GM12875 (cell line): Measurements from ENCODE around the gene CD244.

ENCODE experiments used
- H3K4me3 ChIP-seq: one replicate; pipeline ENCODE4 v1.5.1; 2011; ENCODE audit warnings: low read depth, low read length, control low read depth
- TF ChIP-seq, protein P1 (sequence below): IDR thresholded peaks from 2 replicates; pipeline ENCODE4 v1.5.1; 2011; ENCODE audit warnings: low read depth, mild to moderate bottlenecking, control low read depth, inconsistent platforms, low read length, moderate library complexity, borderline replicate concordance; ENCODE audit not compliant: insufficient read depth

CD244 gene

DNA sequence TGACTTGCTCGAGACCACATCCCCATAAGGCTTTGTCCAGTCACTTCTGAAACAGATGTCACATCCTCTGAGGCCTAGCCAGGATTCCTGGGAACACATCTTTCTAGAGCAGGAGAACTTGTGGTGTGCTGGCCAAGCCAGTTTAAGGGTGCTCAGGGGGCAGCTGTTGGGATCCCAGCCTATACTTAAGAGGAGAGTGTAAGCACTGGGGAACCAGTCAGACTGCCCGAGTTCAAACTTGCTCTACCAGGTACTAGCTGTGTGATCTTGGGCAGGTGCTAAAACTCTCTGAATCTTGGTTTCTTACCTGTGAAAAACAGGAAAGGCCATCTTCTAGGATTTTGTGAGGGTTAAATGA, 82.3 kb downstream of the CD244 start:
- TF ChIP-seq, protein P1, sequence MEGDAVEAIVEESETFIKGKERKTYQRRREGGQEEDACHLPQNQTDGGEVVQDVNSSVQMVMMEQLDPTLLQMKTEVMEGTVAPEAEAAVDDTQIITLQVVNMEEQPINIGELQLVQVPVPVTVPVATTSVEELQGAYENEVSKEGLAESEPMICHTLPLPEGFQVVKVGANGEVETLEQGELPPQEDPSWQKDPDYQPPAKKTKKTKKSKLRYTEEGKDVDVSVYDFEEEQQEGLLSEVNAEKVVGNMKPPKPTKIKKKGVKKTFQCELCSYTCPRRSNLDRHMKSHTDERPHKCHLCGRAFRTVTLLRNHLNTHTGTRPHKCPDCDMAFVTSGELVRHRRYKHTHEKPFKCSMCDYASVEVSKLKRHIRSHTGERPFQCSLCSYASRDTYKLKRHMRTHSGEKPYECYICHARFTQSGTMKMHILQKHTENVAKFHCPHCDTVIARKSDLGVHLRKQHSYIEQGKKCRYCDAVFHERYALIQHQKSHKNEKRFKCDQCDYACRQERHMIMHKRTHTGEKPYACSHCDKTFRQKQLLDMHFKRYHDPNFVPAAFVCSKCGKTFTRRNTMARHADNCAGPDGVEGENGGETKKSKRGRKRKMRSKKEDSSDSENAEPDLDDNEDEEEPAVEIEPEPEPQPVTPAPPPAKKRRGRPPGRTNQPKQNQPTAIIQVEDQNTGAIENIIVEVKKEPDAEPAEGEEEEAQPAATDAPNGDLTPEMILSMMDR, result no peak

More for the DNA sequence above, 82.3 kb downstream of the CD244 start:
- H3K4me3 ChIP-seq, result no peak overlapping the region
